Occipital lobe (tissue), 1 donor: Measurements from ENCODE around the gene FOXL2. TPM values are rescaled to one million over a fixed set of nuclear protein-coding genes. Genes with fewer than 3 reads are reported as not detected.

Experiments
- total RNA-seq: library from RNA; depleted of rRNA; stranded (reverse); fragments of >200 nt; gene quantifications from one replicate; pipeline ENCODE4 v1.2.3, GENCODE V29; 2014

FOXL2 gene
- total RNA-seq, 1 donor from 2014 or later: not detected

Other genes with a start within 250 kb of the FOXL2 start
- gene PIK3CB, start 112.2 kb downstream of the FOXL2 start, total RNA-seq: 39.3 TPM
- gene FOXL2NB, start 80 bp upstream of the FOXL2 start, total RNA-seq: 0.16 TPM
- gene PRR23A, start 59.1 kb upstream of the FOXL2 start, total RNA-seq: not detected
- gene PRR23B, start 73.8 kb upstream of the FOXL2 start, total RNA-seq: not detected
- gene PRR23C, start 97.8 kb upstream of the FOXL2 start, total RNA-seq: not detected